H9 (cell line): ENCODE data around the gene ERMP1. TPM values are rescaled to one million over a fixed set of nuclear protein-coding genes. Genes with fewer than 3 reads are reported as not detected.

Source experiments
- DNase-seq: peaks from one replicate; pipeline ENCODE4 v3.0.0-alpha.2; 2017
- H2AFZ ChIP-seq: one replicate; pipeline ENCODE4 v1.6.1; 2013; ENCODE audit warnings: mild to moderate bottlenecking, low read length, control low read depth, moderate library complexity
- H2AK5ac ChIP-seq: 2 replicates; pipeline ENCODE4 v1.6.1; 2013; ENCODE audit warnings: low read length, control low read depth, mixed read lengths; ENCODE audit not compliant: insufficient read length
- H2BK120ac ChIP-seq: one replicate; pipeline ENCODE4 v1.6.1; 2013; ENCODE audit warnings: low read depth, mild to moderate bottlenecking, low read length, control low read depth, inconsistent platforms; ENCODE audit not compliant: poor library complexity, severe bottlenecking
- H2BK12ac ChIP-seq: 2 replicates; pipeline ENCODE4 v1.6.1; 2013; ENCODE audit warnings: low read length, control low read depth, mixed read lengths, low read depth; ENCODE audit not compliant: insufficient read length
- H2BK15ac ChIP-seq: 2 replicates; pipeline ENCODE4 v1.6.1; 2013; ENCODE audit warnings: low read depth, low read length, control low read depth
- H2BK20ac ChIP-seq: one replicate; pipeline ENCODE4 v1.6.1; 2013; ENCODE audit warnings: low read depth, mild to moderate bottlenecking, low read length, control low read depth, inconsistent platforms; ENCODE audit not compliant: poor library complexity, severe bottlenecking
- H2BK5ac ChIP-seq: 2 replicates; pipeline ENCODE4 v1.6.1; 2013; ENCODE audit warnings: low read length, control low read depth, mixed read lengths; ENCODE audit not compliant: insufficient read length
- H3K14ac ChIP-seq: 2 replicates; pipeline ENCODE4 v1.6.1; 2013; ENCODE audit warnings: low read length, control low read depth; ENCODE audit not compliant: insufficient read depth
- H3K18ac ChIP-seq: 2 replicates; pipeline ENCODE4 v1.6.1; 2013; ENCODE audit warnings: low read depth, mild to moderate bottlenecking, mixed read lengths, low read length, control low read depth; ENCODE audit not compliant: insufficient read length
- H3K23ac ChIP-seq: 2 replicates; pipeline ENCODE4 v1.6.1; 2013; ENCODE audit warnings: low read length, control low read depth, mixed read lengths, low read depth; ENCODE audit not compliant: insufficient read length
- H3K23me2 ChIP-seq: 2 replicates; pipeline ENCODE4 v1.6.1; 2013; ENCODE audit warnings: low read depth, mild to moderate bottlenecking, mixed read lengths, low read length, control low read depth; ENCODE audit not compliant: insufficient read length, poor library complexity, severe bottlenecking
- H3K27ac ChIP-seq: 2 replicates; pipeline ENCODE4 v1.5.1; 2013; ENCODE audit warnings: low read length, control low read depth, mixed read lengths, low read depth; ENCODE audit not compliant: insufficient read length
- H3K27me3 ChIP-seq: 2 replicates; pipeline ENCODE4 v1.6.1; 2013; ENCODE audit warnings: low read length, control low read depth, inconsistent platforms; ENCODE audit not compliant: insufficient read depth
- H3K4ac ChIP-seq: 2 replicates; pipeline ENCODE4 v1.6.1; 2013; ENCODE audit warnings: low read depth, mild to moderate bottlenecking, control low read depth, inconsistent platforms, low read length, moderate library complexity
- H3K4me1 ChIP-seq: 2 replicates; pipeline ENCODE4 v1.6.1; 2013; ENCODE audit warnings: low read length, control low read depth, inconsistent platforms; ENCODE audit not compliant: insufficient read depth
- H3K4me2 ChIP-seq: 2 replicates; pipeline ENCODE4 v1.6.1; 2013; ENCODE audit warnings: low read length, control low read depth, mixed read lengths; ENCODE audit not compliant: insufficient read length, insufficient read depth
- H3K56ac ChIP-seq: 2 replicates; pipeline ENCODE4 v1.6.1; 2013; ENCODE audit warnings: low read depth, mild to moderate bottlenecking, mixed read lengths, low read length, control low read depth; ENCODE audit not compliant: insufficient read length
- H3K79me1 ChIP-seq: 2 replicates; pipeline ENCODE4 v1.6.1; 2013; ENCODE audit warnings: low read depth, mild to moderate bottlenecking, moderate library complexity, low read length, control low read depth, inconsistent platforms; ENCODE audit not compliant: insufficient read depth, poor library complexity, severe bottlenecking
- H3K79me2 ChIP-seq: 2 replicates; pipeline ENCODE4 v1.6.1; 2013; ENCODE audit warnings: low read length, control low read depth, inconsistent platforms; ENCODE audit not compliant: insufficient read depth
- H3K9ac ChIP-seq: 2 replicates; pipeline ENCODE4 v1.6.1; 2013; ENCODE audit warnings: low read length, control low read depth, mixed read lengths; ENCODE audit not compliant: insufficient read length; ENCODE audit errors: extremely low read depth
- H3K9me3 ChIP-seq: one replicate; pipeline ENCODE4 v1.6.1; 2013; ENCODE audit warnings: low read depth, low read length, inconsistent platforms; ENCODE audit not compliant: control insufficient read depth
- H3T11ph ChIP-seq: one replicate; pipeline ENCODE4 v1.6.1; 2013; ENCODE audit warnings: mild to moderate bottlenecking, low read length, control low read depth, inconsistent platforms
- H4K20me1 ChIP-seq: one replicate; pipeline ENCODE4 v1.6.1; 2013; ENCODE audit not compliant: control insufficient read depth, insufficient read length, insufficient read depth
- H4K5ac ChIP-seq: 2 replicates; pipeline ENCODE4 v1.6.1; 2013; ENCODE audit warnings: low read depth, mild to moderate bottlenecking, mixed read lengths, low read length, control low read depth; ENCODE audit not compliant: insufficient read length
- H4K8ac ChIP-seq: replicated peaks from 2 replicates; pipeline ENCODE4 v1.6.1; 2013; ENCODE audit warnings: low read length, control low read depth, mixed read lengths, low read depth; ENCODE audit not compliant: insufficient read length
- H4K91ac ChIP-seq: 2 replicates; pipeline ENCODE4 v1.6.1; 2013; ENCODE audit warnings: low read depth, mild to moderate bottlenecking, moderate library complexity, mixed read lengths, low read length, control low read depth; ENCODE audit not compliant: insufficient read length
- H3K27ac Mint-ChIP-seq, 3 experiments: 2 replicates in 2 of 3; 3 replicates in 1 of 3; pipeline ENCODE4 v1.8.0; 2020 to 2021; ENCODE audit warnings: mixed read lengths in 3 of 3, mild to moderate bottlenecking in 1 of 3, moderate library complexity in 1 of 3
- H3K27me3 Mint-ChIP-seq: 2 replicates; pipeline ENCODE4 v1.8.0; 2021; ENCODE audit warnings: low read depth, mild to moderate bottlenecking, moderate library complexity, mixed read lengths
- H3K36me3 Mint-ChIP-seq, 3 experiments: 2 replicates in 2 of 3; 3 replicates in 1 of 3; pipeline ENCODE4 v1.8.0; 2020 to 2021; ENCODE audit warnings: low read depth in 3 of 3, mixed read lengths in 3 of 3; ENCODE audit not compliant: insufficient read depth in 1 of 3
- H3K4me1 Mint-ChIP-seq, 2 experiments: 2 replicates each; pipeline ENCODE4 v1.8.0; 2020; ENCODE audit warnings: mixed read lengths in 2 of 2
- H3K4me3 Mint-ChIP-seq, 2 experiments: 2 replicates in 1 of 2; 3 replicates in 1 of 2; pipeline ENCODE4 v1.8.0; 2020 to 2021; ENCODE audit warnings: mild to moderate bottlenecking in 2 of 2, mixed read lengths in 2 of 2, moderate library complexity in 1 of 2
- H3K9me3 Mint-ChIP-seq, 2 experiments: 2 replicates in 1 of 2; 3 replicates in 1 of 2; pipeline ENCODE4 v1.8.0; 2020; ENCODE audit warnings: mild to moderate bottlenecking in 2 of 2, mixed read lengths in 2 of 2, moderate library complexity in 1 of 2
- total RNA-seq: library from RNA; stranded (reverse); gene quantifications from 2 replicates; pipeline ENCODE4 v1.2.1, GENCODE V29; 2021
- TF ChIP-seq, protein P1 (sequence below): fragments of 200-600 bp; sonication (generic); conservative IDR thresholded peaks from 3 replicates; pipeline ENCODE4 v1.8.0; 2021; ENCODE audit warnings: antibody characterized with exemption, mild to moderate bottlenecking

Gene ERMP1
- total RNA-seq, 1 experiment from 2014 or later: 20.2 TPM

- Histone ChIP-seq H3K4me1 (no peaks in the 10 kb centered on the region), H2BK5ac (no peak overlapping the region), H3K27me3 (no peaks in the 10 kb centered on the region), H3K4ac (no peak overlapping the region), H2BK15ac (no peak overlapping the region), H3K4me2 (no peak overlapping the region), H2AFZ (no peak overlapping the region), H3T11ph (no peak overlapping the region), H2BK12ac (no peak overlapping the region), H3K79me2 (no peaks in the 10 kb centered on the region), H3K56ac (no peak overlapping the region), H3K79me1 (no peaks in the 10 kb centered on the region), H3K23me2 (no peaks in the 10 kb centered on the region), H2AK5ac (no peak overlapping the region), H4K20me1 (no peaks in the 10 kb centered on the region), H3K9ac (no peak overlapping the region), H3K27ac (no peak overlapping the region), H3K23ac (no peak overlapping the region), H2BK120ac (no peak overlapping the region), H4K91ac (no peak overlapping the region), H2BK20ac (no peak overlapping the region), H3K18ac (no peak overlapping the region), H3K9me3 (no peaks in the 10 kb centered on the region), H4K8ac (no peak overlapping the region), H3K14ac (no peak overlapping the region), H4K5ac (no peak overlapping the region)
- DNase-seq: no peak
- TF ChIP-seq, protein P1, sequence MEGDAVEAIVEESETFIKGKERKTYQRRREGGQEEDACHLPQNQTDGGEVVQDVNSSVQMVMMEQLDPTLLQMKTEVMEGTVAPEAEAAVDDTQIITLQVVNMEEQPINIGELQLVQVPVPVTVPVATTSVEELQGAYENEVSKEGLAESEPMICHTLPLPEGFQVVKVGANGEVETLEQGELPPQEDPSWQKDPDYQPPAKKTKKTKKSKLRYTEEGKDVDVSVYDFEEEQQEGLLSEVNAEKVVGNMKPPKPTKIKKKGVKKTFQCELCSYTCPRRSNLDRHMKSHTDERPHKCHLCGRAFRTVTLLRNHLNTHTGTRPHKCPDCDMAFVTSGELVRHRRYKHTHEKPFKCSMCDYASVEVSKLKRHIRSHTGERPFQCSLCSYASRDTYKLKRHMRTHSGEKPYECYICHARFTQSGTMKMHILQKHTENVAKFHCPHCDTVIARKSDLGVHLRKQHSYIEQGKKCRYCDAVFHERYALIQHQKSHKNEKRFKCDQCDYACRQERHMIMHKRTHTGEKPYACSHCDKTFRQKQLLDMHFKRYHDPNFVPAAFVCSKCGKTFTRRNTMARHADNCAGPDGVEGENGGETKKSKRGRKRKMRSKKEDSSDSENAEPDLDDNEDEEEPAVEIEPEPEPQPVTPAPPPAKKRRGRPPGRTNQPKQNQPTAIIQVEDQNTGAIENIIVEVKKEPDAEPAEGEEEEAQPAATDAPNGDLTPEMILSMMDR: no peak
- no peaks in the 10 kb centered on the region for H3K9me3 Mint-ChIP-seq
- peaks cover 6% of the 10 kb centered on the region for H3K27me3 Mint-ChIP-seq
- no peak overlapping the region for H3K4me3 Mint-ChIP-seq
- H3K4me1 Mint-ChIP-seq: peaks cover 2% of the 10 kb centered on the region in 2 experiments; a peak in 2 of 4 replicates
- H3K36me3 Mint-ChIP-seq: no peaks in the 10 kb centered on the region
- no peak overlapping the region for H3K27ac Mint-ChIP-seq
Measured at GRCh38 chr9:5857928-5858327, 25.0 kb upstream of the ERMP1 start.
